Anterior cingulate cortex (tissue), 58 donors: ENCODE results near the gene SLC7A7.
"Not testable (repeated sequence)": the region's sequence is repeated elsewhere in the genome, so short reads cannot be mapped to it uniquely, and the experiment has no call there.

Experiments used
- DNase-seq, 58 donors: peaks; one replicate each; lab custom pipeline; 2025; lab: John Stamatoyannopoulos, UW

SLC7A7 gene

DNA sequence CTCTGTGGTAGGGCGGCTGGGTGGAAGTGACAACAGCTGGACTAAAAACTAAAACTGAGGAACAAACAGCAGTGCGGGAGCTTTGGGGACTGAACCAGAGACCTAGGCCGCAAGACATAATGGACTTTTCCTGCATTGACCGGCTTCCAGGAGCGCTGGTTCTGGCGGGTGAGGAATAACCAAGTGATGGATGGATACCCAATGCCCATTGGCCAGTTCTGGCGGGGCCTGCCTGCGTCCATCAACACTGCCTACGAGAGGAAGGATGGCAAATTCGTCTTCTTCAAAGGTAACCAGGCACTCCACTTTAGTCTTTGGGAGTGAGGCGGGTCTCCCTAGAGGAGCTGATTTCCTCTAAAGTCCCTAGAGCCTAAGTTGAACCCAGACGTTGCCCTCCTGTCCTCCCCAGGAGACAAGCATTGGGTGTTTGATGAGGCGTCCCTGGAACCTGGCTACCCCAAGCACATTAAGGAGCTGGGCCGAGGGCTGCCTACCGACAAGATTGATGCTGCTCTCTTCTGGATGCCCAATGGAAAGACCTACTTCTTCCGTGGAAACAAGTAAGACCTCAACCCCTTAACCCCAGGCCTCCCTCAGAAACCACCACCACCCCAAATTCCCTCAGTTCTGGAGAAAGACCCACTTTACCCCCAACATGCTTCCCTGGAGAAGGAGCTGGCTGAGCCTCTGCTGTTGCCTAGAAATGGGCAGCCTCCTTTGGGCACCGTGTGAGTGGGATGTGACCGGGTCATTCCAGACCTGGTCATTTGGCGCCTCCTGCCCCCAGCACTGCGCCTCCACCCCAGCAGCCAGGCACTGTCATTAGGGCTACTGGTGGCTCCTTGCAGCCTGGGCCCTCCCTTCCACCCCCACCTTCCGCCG is 29.2 kb upstream of the SLC7A7 start:
- no peak for DNase-seq

DNA sequence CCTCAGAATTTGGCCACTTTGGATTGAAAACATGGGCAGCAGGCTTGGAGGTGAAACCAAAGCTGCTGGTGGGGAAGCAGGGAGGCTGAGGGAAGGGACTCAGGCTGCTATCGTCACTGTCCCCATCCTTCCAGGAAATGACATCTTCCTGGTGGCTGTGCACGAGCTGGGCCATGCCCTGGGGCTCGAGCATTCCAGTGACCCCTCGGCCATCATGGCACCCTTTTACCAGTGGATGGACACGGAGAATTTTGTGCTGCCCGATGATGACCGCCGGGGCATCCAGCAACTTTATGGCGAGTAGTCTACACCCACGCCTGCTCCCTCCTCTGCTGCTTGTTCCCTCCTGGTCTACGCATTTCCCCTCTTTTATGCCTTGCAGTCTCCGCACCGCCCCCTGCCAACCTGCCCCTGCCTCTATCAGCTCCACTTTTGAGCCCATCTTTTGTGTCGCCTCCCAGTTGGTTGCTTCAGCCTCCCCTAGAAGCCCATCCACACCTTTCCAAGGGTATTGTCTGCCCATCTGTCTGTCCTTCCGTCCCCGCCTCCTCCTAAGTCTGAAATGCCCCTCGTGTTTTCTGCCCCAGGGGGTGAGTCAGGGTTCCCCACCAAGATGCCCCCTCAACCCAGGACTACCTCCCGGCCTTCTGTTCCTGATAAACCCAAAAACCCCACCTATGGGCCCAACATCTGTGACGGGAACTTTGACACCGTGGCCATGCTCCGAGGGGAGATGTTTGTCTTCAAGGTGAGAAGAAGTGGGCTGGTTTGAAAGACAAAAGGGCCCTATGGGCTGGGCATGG is 28.1 kb upstream of the SLC7A7 start:
- no peak for DNase-seq

DNA sequence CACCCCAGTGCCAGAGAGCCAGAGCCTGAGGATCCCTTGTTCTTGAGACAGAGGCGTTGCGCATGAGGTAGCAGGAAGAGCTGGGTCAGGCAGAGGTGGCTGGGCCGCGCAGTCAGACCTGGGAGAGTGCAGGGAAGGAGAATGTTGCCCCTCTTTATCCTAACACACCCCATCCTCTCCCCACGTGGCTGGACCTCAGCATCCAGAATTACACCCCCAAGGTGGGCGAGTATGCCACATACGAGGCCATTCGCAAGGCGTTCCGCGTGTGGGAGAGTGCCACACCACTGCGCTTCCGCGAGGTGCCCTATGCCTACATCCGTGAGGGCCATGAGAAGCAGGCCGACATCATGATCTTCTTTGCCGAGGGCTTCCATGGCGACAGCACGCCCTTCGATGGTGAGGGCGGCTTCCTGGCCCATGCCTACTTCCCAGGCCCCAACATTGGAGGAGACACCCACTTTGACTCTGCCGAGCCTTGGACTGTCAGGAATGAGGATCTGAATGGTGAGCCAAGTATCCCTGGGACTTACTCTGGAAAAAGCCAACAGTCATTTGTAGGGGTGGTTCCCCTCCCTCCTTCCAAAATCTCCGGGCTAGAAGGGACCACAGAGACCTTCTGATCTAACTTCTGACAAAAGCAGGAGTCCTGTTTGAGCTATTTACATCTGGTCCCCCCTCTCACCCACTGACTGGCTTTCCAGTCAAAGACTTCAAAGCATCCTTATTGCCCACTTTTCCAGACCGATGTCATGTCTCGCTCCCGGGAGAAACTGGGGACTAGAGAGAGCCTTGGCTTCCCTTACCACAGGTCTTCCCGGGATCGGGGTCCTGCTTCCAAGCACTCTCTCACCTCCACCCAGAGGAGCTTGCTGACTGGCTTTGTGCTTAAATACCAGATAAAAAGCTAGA is 27.2 kb upstream of the SLC7A7 start:
- no peak for DNase-seq

DNA sequence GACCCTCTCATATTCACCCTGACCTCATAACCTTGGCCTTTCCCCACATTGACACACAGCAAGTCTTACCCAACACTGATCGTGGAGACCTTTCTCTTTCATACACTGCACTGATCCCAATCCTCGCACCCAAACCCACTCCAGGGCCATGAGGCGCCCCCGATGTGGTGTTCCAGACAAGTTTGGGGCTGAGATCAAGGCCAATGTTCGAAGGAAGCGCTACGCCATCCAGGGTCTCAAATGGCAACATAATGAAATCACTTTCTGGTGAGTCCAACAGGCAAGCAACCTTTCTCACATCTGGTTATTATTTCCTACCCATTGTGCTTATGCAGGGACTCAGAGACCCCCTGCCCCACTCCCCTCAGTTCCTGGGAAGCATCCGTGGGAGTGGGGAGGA is 26.5 kb upstream of the SLC7A7 start:
- no peak for DNase-seq

DNA sequence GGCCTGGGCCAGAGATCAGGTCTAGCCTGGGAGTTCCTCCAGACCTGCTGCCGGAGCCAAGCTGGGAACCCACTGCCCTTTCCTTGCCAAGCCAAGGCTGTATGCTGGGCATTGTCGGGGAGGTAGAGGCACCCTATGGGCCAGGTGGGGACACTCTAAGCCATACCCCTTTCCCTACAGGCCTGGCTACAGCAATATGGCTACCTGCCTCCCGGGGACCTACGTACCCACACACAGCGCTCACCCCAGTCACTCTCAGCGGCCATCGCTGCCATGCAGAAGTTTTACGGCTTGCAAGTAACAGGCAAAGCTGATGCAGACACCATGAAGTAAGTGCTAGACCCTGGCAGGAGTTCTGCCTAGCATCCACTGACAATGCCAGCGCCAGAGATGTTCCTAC is 26.1 kb upstream of the SLC7A7 start:
- no peak for DNase-seq

DNA sequence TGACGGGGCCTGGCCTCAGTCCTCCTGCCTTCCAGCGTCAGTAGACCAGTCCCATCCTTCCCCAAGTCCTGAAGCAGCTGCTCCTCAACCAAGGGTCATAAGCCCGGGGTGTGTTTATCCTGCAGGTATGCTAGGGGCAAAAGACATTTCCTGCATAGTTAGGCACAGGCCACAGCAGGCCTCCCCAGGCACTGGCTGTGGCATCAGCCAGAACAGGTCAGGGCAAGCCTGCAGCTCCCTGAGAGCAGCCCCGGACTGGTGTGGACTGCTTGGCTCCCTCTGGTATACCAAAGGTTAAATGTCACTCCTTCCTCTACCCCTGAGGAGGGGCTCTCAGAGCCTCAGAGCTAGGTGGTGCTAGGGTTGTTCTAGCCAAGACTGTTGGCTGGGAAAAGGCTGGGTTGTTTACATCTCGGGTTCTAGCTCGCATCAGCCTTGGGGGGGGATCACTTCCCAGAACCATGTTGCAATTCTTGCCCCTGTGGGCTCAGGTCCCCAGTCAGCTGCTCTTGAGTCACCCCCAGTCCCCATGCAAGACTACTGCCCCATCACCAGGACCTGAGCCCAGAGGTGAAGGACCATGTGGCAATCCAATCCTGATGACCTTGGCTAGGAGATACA is 24.0 kb upstream of the SLC7A7 start:
- DNase-seq = no peak

DNA sequence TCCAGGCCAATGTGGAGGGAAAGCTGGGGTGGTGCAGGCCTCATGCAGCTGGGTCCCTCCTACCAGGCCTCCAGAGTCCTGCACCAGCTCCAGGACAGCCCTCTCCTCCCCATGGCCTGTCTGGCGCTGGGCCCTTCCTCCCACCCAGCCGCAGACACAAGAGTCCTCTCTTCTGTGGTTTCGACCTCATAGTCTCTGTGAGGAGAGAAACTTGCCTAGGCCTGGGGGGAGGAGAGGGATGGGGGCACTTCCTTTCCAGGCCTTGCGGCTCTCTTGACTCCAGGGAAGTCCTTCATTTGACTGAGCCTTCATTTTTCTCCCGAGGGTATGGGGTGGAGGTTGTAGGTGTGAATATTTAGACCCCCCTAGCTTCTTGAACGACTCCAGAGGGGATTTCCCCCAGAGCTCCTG is 23.4 kb upstream of the SLC7A7 start:
- DNase-seq = peak in 2 of 58 donors; percentile 15 to 30

DNA sequence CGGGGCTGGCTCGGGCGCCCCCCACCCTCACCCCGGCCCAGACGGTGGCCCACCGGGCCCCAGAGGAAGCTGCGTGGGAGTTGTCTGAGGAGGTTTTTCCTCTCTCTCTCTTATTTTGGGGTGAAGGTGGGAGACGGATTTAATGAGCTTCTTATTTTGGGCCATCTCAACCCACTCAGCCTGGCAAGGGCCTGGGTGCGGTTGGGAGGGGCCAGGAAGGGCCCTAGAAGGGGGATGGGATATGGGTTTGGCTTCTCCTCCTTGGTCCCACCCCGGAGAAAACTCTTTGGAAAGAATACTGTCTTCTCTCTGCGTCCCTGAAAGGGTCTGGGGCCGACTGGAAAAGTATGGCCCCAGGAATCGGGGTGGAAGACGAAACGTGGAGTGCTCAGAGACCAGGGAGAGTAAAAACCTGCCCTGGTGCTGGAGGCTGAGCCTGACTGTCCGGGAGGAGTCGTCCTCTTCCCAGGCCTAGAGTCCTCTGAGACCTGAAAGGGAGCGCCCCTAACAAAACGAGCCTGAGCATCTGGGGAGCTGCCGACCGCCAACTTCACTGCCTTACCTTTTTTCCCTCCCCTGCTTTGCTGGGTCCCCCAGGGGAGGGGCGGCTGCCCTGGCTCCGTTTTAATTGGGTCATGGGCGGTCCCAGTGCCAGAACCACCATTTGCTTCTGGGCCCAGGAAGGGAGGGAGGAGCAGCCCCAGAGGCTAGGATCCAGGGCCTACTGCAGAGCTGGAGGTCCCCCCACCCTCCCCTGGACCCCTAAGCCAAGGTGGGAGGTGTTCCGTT is 22.7 kb upstream of the SLC7A7 start:
- DNase-seq = peak in 2 of 58 donors; percentile 4 to 30

DNA sequence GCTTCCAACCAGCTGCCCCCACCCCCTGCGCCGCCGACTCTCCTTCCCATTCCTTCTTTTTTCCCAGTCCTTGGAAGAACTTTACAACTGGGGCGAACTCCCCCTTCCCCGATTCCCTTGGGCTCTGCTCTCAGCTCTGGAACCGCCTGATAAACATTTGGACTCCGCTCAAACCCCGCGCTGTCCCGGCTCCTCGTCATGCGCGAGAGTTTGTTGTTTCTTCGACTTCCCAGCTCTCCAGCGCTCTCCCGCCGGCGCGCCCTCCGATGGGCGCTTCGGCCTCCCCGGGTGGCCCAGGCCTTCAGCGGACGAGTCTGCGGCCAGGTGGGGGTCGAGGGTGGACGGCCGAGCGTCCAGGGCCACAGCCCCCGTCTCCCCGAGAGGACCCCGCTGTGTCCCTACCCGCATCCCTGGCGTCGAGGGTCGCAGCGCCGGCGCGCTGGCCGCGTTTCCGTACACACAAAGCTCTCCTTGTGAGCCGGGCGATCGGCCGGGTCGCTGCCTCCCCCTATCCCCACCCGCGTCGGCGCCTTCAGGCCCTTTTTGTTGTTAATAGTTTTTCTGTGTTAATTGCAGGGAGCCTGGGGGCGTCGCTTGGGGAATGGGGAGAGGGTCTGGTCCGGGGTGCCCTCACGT is 22.0 kb upstream of the SLC7A7 start:
- peak in 7 of 58 donors; percentile 6 to 33 (median 22) for DNase-seq

DNA sequence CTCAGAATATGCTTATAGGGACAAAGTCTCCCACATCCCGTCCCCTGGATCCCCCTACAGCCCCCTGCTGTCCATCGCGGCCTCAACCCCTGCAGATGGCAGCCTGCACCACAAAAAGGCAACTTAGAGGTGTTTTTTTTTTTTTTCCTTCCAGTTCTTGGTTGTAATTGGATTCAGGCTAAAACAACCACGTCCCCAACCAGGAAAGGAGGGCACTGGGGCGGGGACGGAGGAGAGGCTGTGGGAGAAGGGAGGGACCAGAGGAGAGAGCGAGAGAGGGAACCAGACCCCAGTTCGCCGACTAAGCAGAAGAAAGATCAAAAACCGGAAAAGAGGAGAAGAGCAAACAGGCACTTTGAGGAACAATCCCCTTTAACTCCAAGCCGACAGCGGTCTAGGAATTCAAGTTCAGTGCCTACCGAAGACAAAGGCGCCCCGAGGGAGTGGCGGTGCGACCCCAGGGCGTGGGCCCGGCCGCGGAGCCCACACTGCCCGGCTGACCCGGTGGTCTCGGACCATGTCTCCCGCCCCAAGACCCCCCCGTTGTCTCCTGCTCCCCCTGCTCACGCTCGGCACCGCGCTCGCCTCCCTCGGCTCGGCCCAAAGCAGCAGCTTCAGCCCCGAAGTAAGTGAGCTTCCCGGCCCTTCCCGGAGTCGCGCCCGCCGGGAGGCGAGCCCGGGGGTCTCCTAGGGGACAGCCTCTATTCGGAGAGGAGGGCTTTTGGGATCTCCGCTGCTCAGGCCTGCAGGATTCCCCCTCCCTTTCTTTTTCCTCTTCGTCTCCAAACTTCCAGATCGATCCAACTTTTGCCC is 21.3 kb upstream of the SLC7A7 start, which contains the start of gene MMP14:
MMP14 (plus strand) TSS at position 285 of the 813 bp plus-strand sequence; CDS start at position 518, 233 bp downstream.
- peak in 4 of 58 donors; percentile 14 to 50 (median 24) for DNase-seq

DNA sequence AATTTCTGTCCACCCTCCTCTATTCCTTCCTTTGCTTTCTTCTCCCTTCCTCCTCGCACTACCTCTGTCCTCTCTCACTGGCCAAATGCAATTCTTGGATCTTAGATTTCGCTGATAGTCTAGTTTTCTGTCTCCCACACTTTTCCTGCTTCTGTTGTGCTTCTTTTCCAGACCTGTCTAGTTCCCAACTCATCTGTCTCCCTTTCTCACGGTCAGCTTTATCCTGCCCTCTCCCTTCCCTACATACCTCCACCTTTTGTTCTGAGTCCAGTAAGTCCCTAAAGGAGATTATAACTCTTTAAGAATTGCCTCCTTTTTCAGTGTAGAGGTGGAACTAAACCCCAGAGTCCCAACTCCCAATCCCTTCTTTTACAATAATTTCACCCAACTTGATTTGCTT is 20.3 kb upstream of the SLC7A7 start:
- no peak for DNase-seq

DNA sequence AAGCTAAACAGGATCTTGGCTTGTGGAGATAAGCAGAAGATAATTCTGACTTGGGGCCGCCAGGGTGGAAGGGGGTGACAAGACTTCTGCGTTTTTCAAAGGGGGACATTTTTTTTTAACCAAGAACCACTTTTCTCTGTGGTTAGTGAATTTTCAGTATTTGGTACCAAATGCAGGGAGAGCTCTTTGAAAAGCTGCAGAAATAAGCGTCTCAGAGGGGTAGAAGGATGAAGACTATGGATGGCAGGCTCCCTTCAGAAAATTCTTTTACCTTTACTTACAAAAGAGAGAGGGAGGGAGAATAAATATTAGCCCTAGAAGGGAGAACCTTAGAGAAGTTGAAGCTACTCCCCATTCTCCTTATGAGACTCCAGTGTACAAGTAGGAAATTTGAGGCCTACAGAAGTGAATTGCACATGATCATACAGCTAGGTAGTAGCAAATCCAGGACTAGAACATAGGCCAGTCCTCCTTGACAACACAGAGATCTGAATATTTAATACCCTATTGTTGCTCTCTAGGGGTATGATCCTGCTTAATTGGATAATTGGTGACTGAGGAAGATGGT is 15.3 kb upstream of the SLC7A7 start:
- DNase-seq = no peak

DNA sequence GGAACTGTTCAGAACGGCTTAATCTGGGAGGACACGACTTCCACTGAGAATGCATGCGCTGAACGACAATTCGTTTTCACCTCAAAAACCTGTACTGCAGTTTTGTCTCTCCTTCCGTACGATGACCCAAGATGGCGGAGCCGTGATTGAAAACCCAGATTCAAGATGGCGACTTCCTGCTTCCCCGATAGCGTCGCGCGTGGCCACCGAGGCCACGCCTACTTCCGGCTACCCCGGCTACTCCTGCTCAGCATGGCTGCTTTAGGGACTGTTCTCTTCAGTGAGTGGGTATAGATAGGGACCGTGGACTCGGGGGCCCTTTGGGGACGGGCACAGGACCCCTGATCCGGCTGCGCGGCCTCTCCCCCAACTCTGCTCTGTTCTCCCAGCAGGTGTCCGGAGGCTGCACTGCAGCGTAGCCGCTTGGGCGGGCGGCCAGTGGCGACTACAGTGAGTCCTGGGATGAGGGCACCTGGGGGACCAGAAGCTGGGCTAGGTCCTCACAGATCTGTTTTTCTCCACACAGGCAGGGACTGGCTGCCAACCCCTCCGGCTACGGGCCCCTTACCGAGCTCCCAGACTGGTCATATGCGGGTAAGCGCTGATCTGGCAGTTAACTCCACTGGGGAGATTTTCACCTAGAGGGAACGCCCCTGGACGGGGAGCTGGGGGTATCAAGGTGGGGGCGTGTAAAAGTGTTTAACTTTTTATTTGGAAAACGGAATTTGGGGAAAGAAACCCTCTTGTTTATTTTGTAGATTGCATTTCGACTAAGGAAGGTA is 14.6 kb upstream of the SLC7A7 start, which contains the start of gene MRPL52:
MRPL52 (plus strand) TSS at position 227 of the 782 bp plus-strand sequence; CDS start at position 253, 26 bp downstream.
- DNase-seq = peak in 57 of 58 donors; percentile 31 to 94 (median 85)

DNA sequence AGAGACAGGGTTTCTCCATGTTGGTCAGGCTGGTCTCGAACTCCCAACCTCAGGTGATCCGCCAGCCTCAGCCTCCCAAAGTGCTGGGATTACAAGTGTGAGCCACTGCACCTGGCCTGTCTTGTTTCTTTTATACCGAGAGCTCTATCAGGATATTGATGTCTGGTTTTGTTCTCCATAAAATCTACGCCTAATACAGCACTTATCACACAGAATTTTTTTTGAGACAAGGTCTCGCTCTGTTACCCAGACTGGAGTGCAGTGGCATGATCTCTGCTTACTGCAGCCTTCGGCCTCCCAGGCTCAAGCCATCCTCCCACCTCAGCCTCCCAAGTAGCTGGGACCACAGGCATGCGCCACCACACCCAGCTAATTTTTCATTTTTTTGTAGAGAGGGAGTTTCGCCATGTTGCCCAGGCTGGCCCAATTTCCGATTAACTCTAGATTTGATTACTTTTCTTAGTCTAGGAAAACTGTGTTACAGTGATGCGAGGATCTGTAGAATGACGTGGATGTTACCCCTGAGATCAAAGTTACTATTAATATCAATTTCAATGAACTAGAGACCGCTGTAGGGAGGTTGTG is 13.9 kb upstream of the SLC7A7 start:
- not testable (repeated sequence) for DNase-seq

DNA sequence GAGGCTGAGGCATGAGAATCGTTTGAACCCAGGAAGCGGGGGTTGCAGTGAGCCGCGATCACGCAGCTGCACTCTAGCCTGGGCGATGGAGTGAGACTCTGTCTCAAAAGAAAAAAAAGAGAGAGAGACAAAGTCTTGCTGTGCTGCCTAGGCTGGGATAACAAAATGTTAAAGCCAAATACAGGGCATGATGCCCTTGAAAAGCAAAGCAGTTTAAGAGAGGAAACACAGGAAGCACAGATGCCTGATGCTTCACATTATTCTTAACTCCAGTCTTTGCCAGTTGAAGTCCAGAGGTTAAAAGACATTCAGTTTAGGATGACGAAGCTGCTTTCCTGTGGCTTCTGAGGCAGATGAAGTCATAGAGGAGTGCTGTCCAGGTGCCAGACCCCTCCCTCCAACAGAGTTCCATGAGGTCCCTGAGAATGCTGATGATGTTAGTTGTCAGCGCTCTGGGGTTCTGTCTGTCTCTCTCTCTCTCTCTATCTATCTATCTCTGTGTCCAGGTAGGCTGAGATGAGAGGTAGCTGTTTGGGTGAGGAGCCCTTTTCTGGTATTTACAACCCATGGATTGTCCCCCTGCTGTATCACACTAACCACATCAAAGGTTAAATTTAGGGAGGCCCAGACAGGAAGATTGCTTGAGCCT is 9.6 kb upstream of the SLC7A7 start:
- no peak for DNase-seq
